Measurements from ENCODE around the gene NCKAP5.

DNA sequence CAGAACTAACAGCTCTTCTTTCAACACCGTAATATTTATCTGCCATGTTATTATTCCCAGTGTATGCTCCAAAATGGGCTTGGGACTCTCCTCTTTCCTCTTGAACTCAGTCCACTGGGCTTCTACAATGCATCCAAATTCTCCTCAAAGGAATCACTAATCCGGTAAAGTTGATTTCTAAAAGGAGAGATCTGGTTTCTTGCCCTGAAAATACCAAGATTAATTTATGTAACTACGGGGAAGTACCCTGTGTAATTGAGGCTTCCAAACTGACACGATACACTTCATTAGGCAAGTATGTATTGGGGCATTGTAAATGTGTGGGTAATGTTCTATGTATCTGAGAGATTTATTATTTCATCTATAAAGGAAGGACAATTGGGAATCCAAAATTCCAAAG lies 5.7 kb downstream of the NCKAP5 start:
- TF ChIP-seq, protein P1, sequence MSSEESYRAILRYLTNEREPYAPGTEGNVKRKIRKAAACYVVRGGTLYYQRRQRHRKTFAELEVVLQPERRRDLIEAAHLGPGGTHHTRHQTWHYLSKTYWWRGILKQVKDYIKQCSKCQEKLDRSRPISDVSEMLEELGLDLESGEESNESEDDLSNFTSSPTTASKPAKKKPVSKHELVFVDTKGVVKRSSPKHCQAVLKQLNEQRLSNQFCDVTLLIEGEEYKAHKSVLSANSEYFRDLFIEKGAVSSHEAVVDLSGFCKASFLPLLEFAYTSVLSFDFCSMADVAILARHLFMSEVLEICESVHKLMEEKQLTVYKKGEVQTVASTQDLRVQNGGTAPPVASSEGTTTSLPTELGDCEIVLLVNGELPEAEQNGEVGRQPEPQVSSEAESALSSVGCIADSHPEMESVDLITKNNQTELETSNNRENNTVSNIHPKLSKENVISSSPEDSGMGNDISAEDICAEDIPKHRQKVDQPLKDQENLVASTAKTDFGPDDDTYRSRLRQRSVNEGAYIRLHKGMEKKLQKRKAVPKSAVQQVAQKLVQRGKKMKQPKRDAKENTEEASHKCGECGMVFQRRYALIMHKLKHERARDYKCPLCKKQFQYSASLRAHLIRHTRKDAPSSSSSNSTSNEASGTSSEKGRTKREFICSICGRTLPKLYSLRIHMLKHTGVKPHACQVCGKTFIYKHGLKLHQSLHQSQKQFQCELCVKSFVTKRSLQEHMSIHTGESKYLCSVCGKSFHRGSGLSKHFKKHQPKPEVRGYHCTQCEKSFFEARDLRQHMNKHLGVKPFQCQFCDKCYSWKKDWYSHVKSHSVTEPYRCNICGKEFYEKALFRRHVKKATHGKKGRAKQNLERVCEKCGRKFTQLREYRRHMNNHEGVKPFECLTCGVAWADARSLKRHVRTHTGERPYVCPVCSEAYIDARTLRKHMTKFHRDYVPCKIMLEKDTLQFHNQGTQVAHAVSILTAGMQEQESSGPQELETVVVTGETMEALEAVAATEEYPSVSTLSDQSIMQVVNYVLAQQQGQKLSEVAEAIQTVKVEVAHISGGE (CRISPR knock-in tag; IDR thresholded peaks at IDR 0.05), result no peak
- TF ChIP-seq, protein P2, sequence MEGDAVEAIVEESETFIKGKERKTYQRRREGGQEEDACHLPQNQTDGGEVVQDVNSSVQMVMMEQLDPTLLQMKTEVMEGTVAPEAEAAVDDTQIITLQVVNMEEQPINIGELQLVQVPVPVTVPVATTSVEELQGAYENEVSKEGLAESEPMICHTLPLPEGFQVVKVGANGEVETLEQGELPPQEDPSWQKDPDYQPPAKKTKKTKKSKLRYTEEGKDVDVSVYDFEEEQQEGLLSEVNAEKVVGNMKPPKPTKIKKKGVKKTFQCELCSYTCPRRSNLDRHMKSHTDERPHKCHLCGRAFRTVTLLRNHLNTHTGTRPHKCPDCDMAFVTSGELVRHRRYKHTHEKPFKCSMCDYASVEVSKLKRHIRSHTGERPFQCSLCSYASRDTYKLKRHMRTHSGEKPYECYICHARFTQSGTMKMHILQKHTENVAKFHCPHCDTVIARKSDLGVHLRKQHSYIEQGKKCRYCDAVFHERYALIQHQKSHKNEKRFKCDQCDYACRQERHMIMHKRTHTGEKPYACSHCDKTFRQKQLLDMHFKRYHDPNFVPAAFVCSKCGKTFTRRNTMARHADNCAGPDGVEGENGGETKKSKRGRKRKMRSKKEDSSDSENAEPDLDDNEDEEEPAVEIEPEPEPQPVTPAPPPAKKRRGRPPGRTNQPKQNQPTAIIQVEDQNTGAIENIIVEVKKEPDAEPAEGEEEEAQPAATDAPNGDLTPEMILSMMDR (IDR thresholded peaks at IDR 0.05 in 2 of 3, conservative IDR thresholded peaks at IDR 0.05 in 1 of 3; ENCODE audit: insufficient read depth in 2 of 3, low read depth in 1 of 3, low read length in 3 of 3), result no peak
- TF ChIP-seq POLR2A (conservative IDR thresholded peaks at IDR 0.05), result no peak
- no peak for TF ChIP-seq SIRT6 (IDR thresholded peaks at IDR 0.05; ENCODE audit: low read depth, low read length)
- TF ChIP-seq, protein P3, sequence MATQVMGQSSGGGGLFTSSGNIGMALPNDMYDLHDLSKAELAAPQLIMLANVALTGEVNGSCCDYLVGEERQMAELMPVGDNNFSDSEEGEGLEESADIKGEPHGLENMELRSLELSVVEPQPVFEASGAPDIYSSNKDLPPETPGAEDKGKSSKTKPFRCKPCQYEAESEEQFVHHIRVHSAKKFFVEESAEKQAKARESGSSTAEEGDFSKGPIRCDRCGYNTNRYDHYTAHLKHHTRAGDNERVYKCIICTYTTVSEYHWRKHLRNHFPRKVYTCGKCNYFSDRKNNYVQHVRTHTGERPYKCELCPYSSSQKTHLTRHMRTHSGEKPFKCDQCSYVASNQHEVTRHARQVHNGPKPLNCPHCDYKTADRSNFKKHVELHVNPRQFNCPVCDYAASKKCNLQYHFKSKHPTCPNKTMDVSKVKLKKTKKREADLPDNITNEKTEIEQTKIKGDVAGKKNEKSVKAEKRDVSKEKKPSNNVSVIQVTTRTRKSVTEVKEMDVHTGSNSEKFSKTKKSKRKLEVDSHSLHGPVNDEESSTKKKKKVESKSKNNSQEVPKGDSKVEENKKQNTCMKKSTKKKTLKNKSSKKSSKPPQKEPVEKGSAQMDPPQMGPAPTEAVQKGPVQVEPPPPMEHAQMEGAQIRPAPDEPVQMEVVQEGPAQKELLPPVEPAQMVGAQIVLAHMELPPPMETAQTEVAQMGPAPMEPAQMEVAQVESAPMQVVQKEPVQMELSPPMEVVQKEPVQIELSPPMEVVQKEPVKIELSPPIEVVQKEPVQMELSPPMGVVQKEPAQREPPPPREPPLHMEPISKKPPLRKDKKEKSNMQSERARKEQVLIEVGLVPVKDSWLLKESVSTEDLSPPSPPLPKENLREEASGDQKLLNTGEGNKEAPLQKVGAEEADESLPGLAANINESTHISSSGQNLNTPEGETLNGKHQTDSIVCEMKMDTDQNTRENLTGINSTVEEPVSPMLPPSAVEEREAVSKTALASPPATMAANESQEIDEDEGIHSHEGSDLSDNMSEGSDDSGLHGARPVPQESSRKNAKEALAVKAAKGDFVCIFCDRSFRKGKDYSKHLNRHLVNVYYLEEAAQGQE (IDR thresholded peaks at IDR 0.05; ENCODE audit: borderline replicate concordance), result no peak
- TF ChIP-seq, protein P3 (CRISPR knock-in tag; IDR thresholded peaks at IDR 0.05; ENCODE audit: low read depth), result no peak
- TF ChIP-seq, protein P4, sequence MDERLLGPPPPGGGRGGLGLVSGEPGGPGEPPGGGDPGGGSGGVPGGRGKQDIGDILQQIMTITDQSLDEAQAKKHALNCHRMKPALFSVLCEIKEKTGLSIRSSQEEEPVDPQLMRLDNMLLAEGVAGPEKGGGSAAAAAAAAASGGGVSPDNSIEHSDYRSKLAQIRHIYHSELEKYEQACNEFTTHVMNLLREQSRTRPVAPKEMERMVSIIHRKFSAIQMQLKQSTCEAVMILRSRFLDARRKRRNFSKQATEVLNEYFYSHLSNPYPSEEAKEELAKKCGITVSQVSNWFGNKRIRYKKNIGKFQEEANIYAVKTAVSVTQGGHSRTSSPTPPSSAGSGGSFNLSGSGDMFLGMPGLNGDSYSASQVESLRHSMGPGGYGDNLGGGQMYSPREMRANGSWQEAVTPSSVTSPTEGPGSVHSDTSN (CRISPR knock-in tag; IDR thresholded peaks at IDR 0.05; ENCODE audit: low read depth), result no peak
- TF ChIP-seq, protein P4 (tag; conservative IDR thresholded peaks at IDR 0.05; ENCODE audit: low read depth), result no peak
- TF ChIP-seq ZNF707 (CRISPR knock-in tag; conservative IDR thresholded peaks at IDR 0.05), result no peak
- no peak for TF ChIP-seq MYC (IDR thresholded peaks at IDR 0.05; ENCODE audit: low read depth, low read length)
- no peak for TF ChIP-seq MYC (CRISPR knock-in tag; IDR thresholded peaks at IDR 0.05; ENCODE audit: borderline replicate concordance, low read depth)
- no peak for TF ChIP-seq NCOA2 (IDR thresholded peaks at IDR 0.05; ENCODE audit: partially characterized antibody in 2 of 2)

Measured in K562 (cell line).